ENCODE results near the gene ZBTB5. TPM values are rescaled to one million over a fixed set of nuclear protein-coding genes. Genes with fewer than 3 reads are reported as not detected.

ZBTB5 gene
- total and polyA plus RNA-seq, 2 of the 4 experiments (the other 2 are of a cell fraction): 6.3 to 9.1 TPM

DNA sequence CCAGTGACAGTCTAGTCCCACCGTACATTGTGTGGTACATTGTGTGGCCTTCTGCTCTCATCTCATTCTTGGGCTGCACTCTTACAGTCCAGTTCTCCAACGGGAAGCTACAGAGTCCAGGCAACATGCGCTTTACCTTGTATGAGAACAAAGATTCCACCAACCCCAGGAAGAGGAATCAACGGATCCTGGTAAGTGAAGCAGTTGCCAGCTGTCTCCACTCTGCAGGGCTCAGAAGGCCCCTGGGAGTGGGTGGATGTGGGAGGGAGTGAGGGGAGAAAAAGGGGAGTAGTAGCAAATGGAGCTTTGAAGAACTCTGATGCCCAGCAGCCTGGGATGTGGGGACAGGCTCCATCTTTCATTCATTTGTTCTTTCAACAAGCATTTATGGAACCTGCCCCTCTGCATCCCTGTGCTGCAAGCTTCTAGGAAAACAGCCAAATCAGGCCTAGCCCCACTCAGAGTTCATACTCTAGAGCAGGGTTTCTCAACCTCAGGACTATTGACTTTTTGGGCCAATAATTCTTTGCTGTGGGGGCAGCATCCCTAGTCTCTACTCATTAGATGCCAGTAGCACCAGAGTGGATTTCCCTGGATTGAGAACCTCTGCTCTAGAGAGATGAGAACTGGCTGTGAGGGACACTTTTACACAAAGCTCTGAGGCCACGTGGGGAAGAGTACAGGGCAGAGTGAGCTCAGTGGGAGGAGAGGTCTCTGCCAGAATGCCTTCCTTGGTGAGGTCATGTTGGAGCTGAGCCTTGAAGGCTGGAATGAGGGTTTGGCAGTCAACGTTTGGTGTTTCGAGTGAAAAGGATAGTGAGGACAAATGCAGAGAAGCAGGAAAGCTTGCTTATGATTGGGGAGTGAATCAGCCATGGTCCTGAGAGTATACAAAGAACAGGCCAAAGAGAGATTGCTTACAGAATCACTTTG lies 21.6 kb upstream of the ZBTB5 start (continued):
- TF ChIP-seq CEBPB (IDR thresholded peaks at IDR 0.05; ENCODE audit: low read depth, low read length) (peak; percentile 22; the same call in 1 of the 2 replicates), MAZ (IDR thresholded peaks at IDR 0.05; ENCODE audit: borderline replicate concordance, low read depth, low read length) (no peak), CHD1 (IDR thresholded peaks at IDR 0.05; ENCODE audit: low read depth, low read length) (no peak)

DNA sequence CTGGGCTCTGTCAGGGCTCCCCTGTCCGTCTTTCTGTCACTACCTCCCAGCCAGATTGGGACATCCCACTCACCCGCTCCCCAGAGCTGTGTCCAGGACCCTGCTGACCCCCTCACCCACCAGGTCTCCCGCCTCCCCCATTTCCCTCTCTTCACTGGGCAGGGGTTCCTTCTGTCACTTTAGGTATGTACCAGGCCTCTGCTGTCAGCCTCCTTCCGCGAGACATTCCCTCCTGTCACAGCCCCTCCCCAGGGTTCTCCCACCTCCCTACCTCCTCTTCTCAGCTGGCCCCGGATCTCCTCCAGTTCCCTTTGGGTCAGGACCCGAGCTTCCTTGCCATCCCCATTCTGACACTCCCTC lies 21.0 kb upstream of the ZBTB5 start:
- Histone ChIP-seq H3K14ac (replicated peaks; ENCODE audit: low read depth, low read length) (peak overlapping the region; percentile 79), H2BK15ac (ENCODE audit: low read depth, low read length) (no peak overlapping the region), H3K27me3 (ENCODE audit: control insufficient read depth, insufficient read depth, low read length) (peaks cover 4% of the 10 kb centered on the region; the same call in 1 of the 2 replicates), H4K5ac (ENCODE audit: low read depth, low read length) (no peak overlapping the region), H2BK120ac (ENCODE audit: low read depth, low read length) (peak overlapping the region; percentile 37), H3K79me1 (ENCODE audit: low read depth in 1 of 2, low read length in 2 of 2) (peaks cover 15 to 28% of the 10 kb centered on the region in 2 experiments; a peak in 3 of 4 replicates), H2AK5ac (ENCODE audit: low read depth, low read length) (peak overlapping the region; percentile 77), H3K9me1 (ENCODE audit: insufficient read depth, low read length) (peaks cover 5% of the 10 kb centered on the region; the same call in 1 of the 2 replicates), H2AK9ac (replicated peaks; ENCODE audit: low read depth, low read length, poor library complexity) (peak overlapping the region; percentile 98), H3K18ac (ENCODE audit: low read depth, low read length) (no peak overlapping the region), H3K4me1 (ENCODE audit: control insufficient read depth, insufficient read depth, low read length) (peaks cover 11% of the 10 kb centered on the region), H3K56ac (ENCODE audit: extremely low read depth, insufficient read depth, low read length) (peak overlapping the region; percentile 76), H4K20me1 (ENCODE audit: insufficient read depth, low read length) (peaks cover 7% of the 10 kb centered on the region; the same call in 1 of the 2 replicates), H3K27ac (ENCODE audit: insufficient read depth, low read length) (peak overlapping the region; percentile 76), H3K9ac (ENCODE audit: low read depth, low read length) (peak overlapping the region; percentile 59), H3K23ac (ENCODE audit: low read depth, low read length) (peak overlapping the region; percentile 72), H3K4me3 (ENCODE audit: insufficient read depth, low read depth, low read length) (peak overlapping the region; percentile 77), H3K4me2 (ENCODE audit: low read depth, low read length) (peak overlapping the region; percentile 83), H4K91ac (ENCODE audit: insufficient read depth, low read depth, low read length) (peak overlapping the region; percentile 77), H3K9me3 (ENCODE audit: control insufficient read depth, insufficient read depth, low read length) (no peaks in the 10 kb centered on the region), H4K8ac (ENCODE audit: low read depth in 2 of 2, low read length in 2 of 2) (peak overlapping the region; percentile 2 to 56; a peak in 1 of 4 replicates), H3K4ac (ENCODE audit: low read depth, low read length) (peak overlapping the region; percentile 61), H3K36me3 (ENCODE audit: control insufficient read depth, insufficient read depth, low read length) (peaks cover 5% of the 10 kb centered on the region), H2BK20ac (ENCODE audit: low read depth, low read length) (no peak overlapping the region), H2AFZ (replicated peaks; ENCODE audit: low read length, poor library complexity) (peak overlapping the region; percentile 81), H2BK5ac (ENCODE audit: low read depth, low read length, poor library complexity, severe bottlenecking) (peak overlapping the region; percentile 29)
- no peak for ATAC-seq (ENCODE audit: low read depth)
- TSS peak; percentile 61 for BruUV-seq (replicated peaks)
- in situ Hi-C loops (cut with MboI; ENCODE audit: low sequenced_read_pairs): loop anchor here (10.0 to 25.0 kb wide), 3 partner anchors 289 to 876 kb away; partner anchors contain the start of gene SHB
- CTCF ChIA-PET: no interaction called here
- TF ChIP-seq RCOR1 (IDR thresholded peaks at IDR 0.05; ENCODE audit: insufficient replicate concordance, low read length) (no peak), MXI1 (IDR thresholded peaks at IDR 0.05; ENCODE audit: borderline replicate concordance, low read depth, low read length) (peak; percentile 23; the same call in 1 of the 2 replicates)
- no CpG with 5 or more reads among the region's 7 CpGs for WGBS, 2 experiments (ENCODE audit: extremely low coverage in 2 of 2, insufficient read length in 1 of 2)
- no peak for DNase-seq
- POLR2A ChIA-PET (ENCODE audit: unreplicated experiment): no interaction called here
- intact Hi-C loops (cut with micrococcal nuclease): loop anchor here (10.0 kb wide), 1 partner anchor 919 kb away; no protein-coding TSS in a partner anchor
- dilution Hi-C loops (cut with HindIII; ENCODE audit: low sequenced_read_pairs, unreplicated experiment): no loop called here

All from IMR-90 (cell line).